Activated T-helper 1 cell treated with anti-CD3 and anti-CD28 coated beads, Interleukin-2, amount 50 U/mL, for 16 hours (primary cell): ENCODE data around the gene TIMP2.

Experiments used
- DNase-seq, 2 donors: peaks; one replicate each; pipeline ENCODE4 v3.0.0-alpha.2; 2020; ENCODE audit warnings: low read depth in 1 of 2, low spot score in 1 of 2

TIMP2 gene

GRCh38 chr17:78818932-78819331 is 106.3 kb downstream of the TIMP2 start:
- DNase-seq, result peak in 1 of 2 donors; percentile 21

- DNase-seq, result no peak
Measured at GRCh38 chr17:78818152-78818846, 106.9 kb downstream of the TIMP2 start.

- DNase-seq, result peak; percentile 27 to 66
Measured at GRCh38 chr17:78817123-78817522, 108.1 kb downstream of the TIMP2 start.

- DNase-seq, result no peak
Measured at GRCh38 chr17:78815696-78816095, 109.5 kb downstream of the TIMP2 start.

- no peak for DNase-seq
Measured at GRCh38 chr17:78812855-78813254, 112.3 kb downstream of the TIMP2 start.

- DNase-seq, result no peak
Measured at GRCh38 chr17:78808163-78808562, 117.0 kb downstream of the TIMP2 start.

- DNase-seq, result no peak
Measured at GRCh38 chr17:78806451-78806850, 118.7 kb downstream of the TIMP2 start.

- DNase-seq, result peak; percentile 59 to 75
Measured at GRCh38 chr17:78805301-78805700, 119.9 kb downstream of the TIMP2 start.

GRCh38 chr17:78804777-78805176 is 120.4 kb downstream of the TIMP2 start:
- no peak for DNase-seq

GRCh38 chr17:78803186-78803845 is 121.9 kb downstream of the TIMP2 start:
- no peak for DNase-seq
